K562 (cell line): ENCODE data around the gene FAM114A1. TPM values are rescaled to one million over a fixed set of nuclear protein-coding genes. Genes with fewer than 3 reads are reported as not detected.

Experiments used
- ATAC-seq: fragments of 200-7000 bp; cut with Tn5 transposase; 3 replicates; pipeline ENCODE4 v1.9.1; 2020; ENCODE audit warnings: moderate library complexity
- BruUV-seq: library from RNA; stranded (reverse); fragments of 400-500 nt; replicated peaks from 2 replicates; lab custom pipeline; 2021; lab: Mats Ljungman, UMichigan
- CTCF ChIA-PET: fragments of 300-600 bp; formaldehyde crosslinking; extraction: SDS; loops from one replicate; lab custom pipeline; 2021; ENCODE audit warnings: low intra/inter-chr PET ratio; lab: Yijun Ruan, JAX
- POLR2A ChIA-PET: fragments of 300-600, 350-650 bp; sonication (Branson Sonifier 250); formaldehyde crosslinking; extraction: SDS; loops from one replicate; lab custom pipeline; 2021; ENCODE audit warnings: antibody characterized with exemption, inconsistent platforms; lab: Yijun Ruan, JAX
- DNase-seq, 4 experiments: peaks; one replicate each; pipeline versions ENCODE4 v3.0.0 to v3.0.0-alpha.2; 2011 to 2018; ENCODE audit warnings: low spot score in 3 of 4, mixed read lengths in 3 of 4; ENCODE audit errors: extremely low read depth in 1 of 4
- FAIRE-seq: peaks from 2 replicates; lab custom pipeline; 2011; peaks lifted over from hg19 to GRCh38; lab: Jason Lieb, UNC
- H2AFZ ChIP-seq: 2 replicates; pipeline ENCODE4 v1.6.0; 2011; ENCODE audit warnings: low read depth, low read length, control low read depth, inconsistent platforms
- H3K27ac ChIP-seq: fragments of 200-600 bp; 3 replicates; pipeline ENCODE4 v1.8.0; 2011; ENCODE audit warnings: low read depth, mild to moderate bottlenecking, control low read depth, inconsistent platforms, low read length, moderate library complexity, mixed read lengths; ENCODE audit errors: extremely low read depth
- H3K27me3 ChIP-seq, 2 experiments: fragments of 300-600 bp in 1 of 2; 2 replicates in 1 of 2; 3 replicates in 1 of 2; pipeline versions ENCODE4 v1.6.0 to v1.8.0; 2011; ENCODE audit warnings: inconsistent platforms in 2 of 2, low read length in 2 of 2, mild to moderate bottlenecking in 1 of 2, mixed read lengths in 1 of 2, moderate library complexity in 1 of 2; ENCODE audit not compliant: control insufficient read depth in 2 of 2, insufficient read depth in 2 of 2
- H3K36me3 ChIP-seq: fragments of 300-600 bp; 3 replicates; pipeline ENCODE4 v1.8.0; 2011; ENCODE audit warnings: mild to moderate bottlenecking, low read length, inconsistent platforms; ENCODE audit not compliant: control insufficient read depth, insufficient read depth
- H3K4me1 ChIP-seq, 2 experiments: fragments of 200-600 bp in 1 of 2; replicated peaks in 1 of 2; 2 replicates in 1 of 2; 3 replicates in 1 of 2; pipeline versions ENCODE4 v1.5.1 to v1.8.0; 2011; ENCODE audit warnings: inconsistent platforms in 2 of 2, low read length in 2 of 2, mild to moderate bottlenecking in 1 of 2, mixed read lengths in 1 of 2, moderate library complexity in 1 of 2; ENCODE audit not compliant: control insufficient read depth in 2 of 2, insufficient read depth in 2 of 2
- H3K4me2 ChIP-seq: 2 replicates; pipeline ENCODE4 v1.6.1; 2011; ENCODE audit warnings: low read length, control low read depth, inconsistent platforms, mixed read lengths; ENCODE audit not compliant: insufficient read depth
- H3K4me3 ChIP-seq: fragments of 200-600 bp; sonication (generic), shearing (Covaris generic); 2 replicates; pipeline ENCODE4 v1.5.1; 2016; ENCODE audit warnings: control low read depth, inconsistent platforms
- H3K79me2 ChIP-seq: fragments of 200-600 bp; 3 replicates; pipeline ENCODE4 v1.8.0; 2011; ENCODE audit warnings: low read length, inconsistent platforms; ENCODE audit not compliant: control insufficient read depth, insufficient read depth
- H3K9ac ChIP-seq, 2 experiments: 2 replicates each; pipeline versions ENCODE4 v1.6.0 to v1.6.1; 2011; ENCODE audit warnings: low read depth in 2 of 2, low read length in 2 of 2, control low read depth in 1 of 2, inconsistent platforms in 1 of 2, mild to moderate bottlenecking in 1 of 2, mixed read lengths in 1 of 2; ENCODE audit not compliant: insufficient read depth in 1 of 2
- H3K9me1 ChIP-seq: one replicate; pipeline ENCODE4 v1.6.0; 2011; ENCODE audit warnings: inconsistent platforms, mild to moderate bottlenecking, low read length, moderate library complexity; ENCODE audit not compliant: control insufficient read depth, insufficient read depth
- H3K9me3 ChIP-seq: replicated peaks from 2 replicates; pipeline ENCODE4 v1.5.1; 2011; ENCODE audit warnings: low read depth, low read length, inconsistent platforms; ENCODE audit not compliant: control insufficient read depth, insufficient read depth
- H4K20me1 ChIP-seq: replicated peaks from 2 replicates; pipeline ENCODE4 v1.6.1; 2011; ENCODE audit warnings: low read length, inconsistent platforms, mixed read lengths; ENCODE audit not compliant: control insufficient read depth, insufficient read depth
- ARID1B ChIP-seq: fragments of 450-650 bp; IDR thresholded peaks from 2 replicates; pipeline ENCODE4 v1.6.1; 2016; ENCODE audit warnings: antibody characterized with exemption, mild to moderate bottlenecking, inconsistent platforms
- CREBBP ChIP-seq: IDR thresholded peaks from one replicate; pipeline ENCODE4 v1.6.1; 2012; ENCODE audit warnings: low read depth, mild to moderate bottlenecking, control low read depth, inconsistent platforms, low read length
- DPF2 ChIP-seq: fragments of 450-650 bp; IDR thresholded peaks from 2 replicates; pipeline ENCODE4 v1.6.1; 2016
- ELF4 ChIP-seq: fragments of 450-650 bp; formaldehyde crosslinking; IDR thresholded peaks from 2 replicates; pipeline ENCODE4 v1.4.0; 2022; ENCODE audit warnings: missing genetic modification characterization
- GABPB2 ChIP-seq: fragments of 250-450 bp; sonication (Bioruptor Pico); conservative IDR thresholded peaks from 2 replicates; pipeline ENCODE4 v1.5.1; 2021; ENCODE audit warnings: mild to moderate bottlenecking
- ID3 ChIP-seq, 2 experiments: fragments of 250-450 bp in 1 of 2; fragments of 450-650 bp in 1 of 2; sonication (Bioruptor Pico) in 1 of 2; IDR thresholded peaks; 2 replicates each; pipeline versions ENCODE4 v1.6.1 to v1.8.0; 2016 to 2021; ENCODE audit warnings: mild to moderate bottlenecking in 2 of 2, moderate library complexity in 2 of 2, missing compliant biosample characterization in 1 of 2, missing genetic modification characterization in 1 of 2
- IRF9 ChIP-seq: fragments of 450-650 bp; IDR thresholded peaks from 2 replicates; pipeline ENCODE4 v1.6.1; 2016; ENCODE audit warnings: missing biosample characterization, missing genetic modification characterization
- LEF1 ChIP-seq: fragments of 450-650 bp; IDR thresholded peaks from 2 replicates; pipeline ENCODE4 v1.6.1; 2016; ENCODE audit warnings: mild to moderate bottlenecking
- NR0B1 ChIP-seq: fragments of 450-650 bp; IDR thresholded peaks from one replicate; pipeline ENCODE4 v1.6.1; 2018; ENCODE audit warnings: mild to moderate bottlenecking, moderate library complexity; ENCODE audit not compliant: partially characterized antibody
- SPI1 ChIP-seq: IDR thresholded peaks from 2 replicates; pipeline ENCODE4 v1.6.1; 2011; ENCODE audit warnings: low read depth, low read length, control low read depth, borderline replicate concordance
- TCFL5 ChIP-seq: fragments of 250-450 bp; sonication (Bioruptor Pico); conservative IDR thresholded peaks from 2 replicates; pipeline ENCODE4 v1.6.1; 2021; ENCODE audit warnings: mild to moderate bottlenecking, moderate library complexity, matching md5 sums
- UBTF ChIP-seq, 2 experiments: IDR thresholded peaks; 2 replicates each; pipeline ENCODE4 v1.6.1; 2012; ENCODE audit warnings: improper control_type of control experiment in 2 of 2, low read depth in 2 of 2, low read length in 2 of 2, borderline replicate concordance in 1 of 2
- VEZF1 ChIP-seq: fragments of 200-800 bp; sonication (Bioruptor generic); IDR thresholded peaks from 2 replicates; pipeline ENCODE4 v1.6.1; 2017; ENCODE audit warnings: missing genetic modification characterization, missing compliant biosample characterization
- ZNF311 ChIP-seq: fragments of 250-450 bp; sonication (Bioruptor Pico); IDR thresholded peaks from 2 replicates; pipeline ENCODE4 v1.4.0; 2020; ENCODE audit warnings: mild to moderate bottlenecking, moderate library complexity
- ZNF583 ChIP-seq: fragments of 250-450 bp; sonication (Bioruptor Pico); IDR thresholded peaks from 2 replicates; pipeline ENCODE4 v1.4.0; 2020
- ZNF668 ChIP-seq: fragments of 250-450 bp; sonication (Bioruptor Pico); IDR thresholded peaks from 2 replicates; pipeline ENCODE4 v1.8.0; 2022; ENCODE audit warnings: mild to moderate bottlenecking, inconsistent platforms
- WGBS: fragments of 100-300 bp; shearing (Covaris generic); methylation state at CpG from one replicate; pipeline ENCODE4 v1.1.6; 2016; ENCODE audit warnings: low coverage, mixed read lengths; ENCODE audit not compliant: insufficient coverage; ENCODE audit errors: missing lambda C conversion rate; 5-methylcytosine and 5-hydroxymethylcytosine counted together
- in situ Hi-C: fragments of 300-500 bp; cut with MboI; formaldehyde crosslinking; loops from 4 replicates; pipeline ENCODE4 v1.15.0; 2018; ENCODE audit warnings: inconsistent platforms, mixed read lengths
- intact Hi-C: fragments of 100-400 bp; cut with micrococcal nuclease; formaldehyde crosslinking; loops from 2 replicates; pipeline ENCODE4 v1.14.2; 2022
- polyA plus RNA-seq, 8 experiments: library from polyadenylated mRNA; depleted of rRNA in 4 of 8; stranded (reverse) in 5 of 8; unstranded in 3 of 8; fragments of >200 nt; fragmentation: Nextera tagmentation in 2 of 8; fragmentation: Illumina TruSeq in 1 of 8; extraction: Ambion mirVana in 2 of 8; extraction: Trizol in 1 of 8; gene quantifications; 2 replicates each; pipeline versions ENCODE4 v1.2.1 to v1.2.3, GENCODE V29; 2011 to 2014; ENCODE audit warnings: inconsistent platforms in 1 of 8, missing spikeins in 1 of 8
- total RNA-seq, 7 experiments: library from RNA; depleted of rRNA in 6 of 7; stranded (reverse); fragments of >200 nt in 6 of 7; fragmentation: Illumina TruSeq in 2 of 7; extraction: Trizol in 2 of 7; gene quantifications; 2 replicates each; pipeline versions ENCODE4 v1.2.1 to v1.2.3, GENCODE V29; 2011 to 2021; ENCODE audit warnings: low replicate concordance in 1 of 7

Gene FAM114A1
- total and polyA plus RNA-seq, 9 of the 15 experiments (the other 6 are each of a cell fraction or from before 2014, with no cell fraction given), result 1.8 to 12.0 (median 4.3) TPM

GRCh38 chr4:38983291-38983690 is 115.7 kb downstream of the FAM114A1 start:
- H3K9me3 ChIP-seq, result no peaks in the 10 kb centered on the region
- no peaks in the 10 kb centered on the region for H3K27me3 ChIP-seq
- H3K4me3 ChIP-seq, result no peak overlapping the region
- BruUV-seq, result no TSS peak
- no peak overlapping the region for H3K4me2 ChIP-seq
- no peaks in the 10 kb centered on the region for H3K79me2 ChIP-seq
- CTCF ChIA-PET, result no interaction called here
- DNase-seq (no peak), FAIRE-seq (no peak), ATAC-seq (no peak)
- TF ChIP-seq ZNF668 (CRISPR knock-in tag), result no peak
- TF ChIP-seq ELF4 (CRISPR knock-in tag), result no peak
- TF ChIP-seq GABPB2 (CRISPR knock-in tag), result no peak
- TF ChIP-seq NR0B1, result no peak
- no peak for TF ChIP-seq CREBBP
- TF ChIP-seq DPF2, result no peak
- no peak for TF ChIP-seq UBTF (IDR thresholded peaks at IDR 0.05; ENCODE audit: borderline replicate concordance in 1 of 2, low read depth in 2 of 2, low read length in 2 of 2)
- TF ChIP-seq SPI1, result no peak
- TF ChIP-seq ZNF583 (CRISPR knock-in tag), result no peak
- no peak for TF ChIP-seq ID3 (CRISPR knock-in tag; IDR thresholded peaks at IDR 0.05)
- no peak for TF ChIP-seq ID3 (tag; IDR thresholded peaks at IDR 0.05)
- no peak for TF ChIP-seq TCFL5
- TF ChIP-seq IRF9 (tag), result no peak
- no peak for TF ChIP-seq ZNF311 (CRISPR knock-in tag)
- TF ChIP-seq VEZF1 (CRISPR knock-in tag), result no peak
- no peak for TF ChIP-seq LEF1
- TF ChIP-seq ARID1B, result no peak
- H2AFZ ChIP-seq, result no peak overlapping the region
- peaks cover 3% of the 10 kb centered on the region; the same call in 1 of the 3 replicates for H3K36me3 ChIP-seq
- H4K20me1 ChIP-seq, result no peaks in the 10 kb centered on the region
- intact Hi-C loops (no loop called here), in situ Hi-C loops (no loop called here)
- H3K27ac ChIP-seq, result no peak overlapping the region
- 35% methylated on average over 6 of the region's 6 CpGs for WGBS
- POLR2A ChIA-PET, result no interaction called here
- H3K9ac ChIP-seq, result no peak overlapping the region
- no peaks in the 10 kb centered on the region; a peak in 1 of 5 replicates for H3K4me1 ChIP-seq
- H3K9me1 ChIP-seq, result no peaks in the 10 kb centered on the region
